Panc1 (cell line): ENCODE measurements around the gene DEPDC5. TPM values are rescaled to one million over a fixed set of nuclear protein-coding genes. Genes with fewer than 3 reads are reported as not detected.

Source experiments
- ATAC-seq: fragments of 200-7000 bp; cut with Tn5 transposase; 2 replicates; pipeline ENCODE4 v1.9.1; 2020; ENCODE audit warnings: mild to moderate bottlenecking, moderate library complexity
- BruUV-seq: library from RNA; stranded (reverse); fragments of 400-500 nt; replicated peaks from 2 replicates; lab custom pipeline; 2021; lab: Mats Ljungman, UMichigan
- CTCF ChIA-PET: fragments of 300-600 bp; sonication (Branson Sonifier 250); formaldehyde crosslinking; loops from one replicate; lab custom pipeline; 2022; ENCODE audit warnings: antibody characterized with exemption; lab: Charles Lee
- POLR2A ChIA-PET: fragments of 300-600 bp; sonication (Branson Sonifier 250); formaldehyde crosslinking; loops from one replicate; lab custom pipeline; 2022; ENCODE audit warnings: antibody characterized with exemption; lab: Charles Lee
- DNase-seq: peaks from one replicate; pipeline ENCODE4 v3.0.0-alpha.2; 2010; ENCODE audit warnings: low read depth, low spot score
- H3K27ac ChIP-seq: 2 replicates; pipeline ENCODE4 v1.5.1; 2011; ENCODE audit warnings: mild to moderate bottlenecking, low read length, inconsistent platforms
- H3K27me3 ChIP-seq: fragments of 200-500 bp; sonication (Bioruptor generic); 2 replicates; pipeline ENCODE4 v1.6.0; 2014; ENCODE audit warnings: low read length, inconsistent platforms; ENCODE audit not compliant: control insufficient read depth, insufficient read depth
- H3K36me3 ChIP-seq: fragments of 200-500 bp; sonication (Bioruptor generic); 2 replicates; pipeline ENCODE4 v1.5.1; 2014; ENCODE audit warnings: inconsistent platforms, mild to moderate bottlenecking, low read length, moderate library complexity; ENCODE audit not compliant: control insufficient read depth, insufficient read depth
- H3K4me1 ChIP-seq: 2 replicates; pipeline ENCODE4 v1.5.1; 2011; ENCODE audit warnings: inconsistent platforms, mild to moderate bottlenecking, low read length, moderate library complexity; ENCODE audit not compliant: control insufficient read depth, insufficient read depth
- H3K4me3 ChIP-seq, 2 experiments: 2 replicates each; pipeline ENCODE4 v1.5.1; 2011 to 2012; ENCODE audit warnings: low read depth in 2 of 2, low read length in 2 of 2, mild to moderate bottlenecking in 2 of 2, inconsistent platforms in 1 of 2, moderate library complexity in 1 of 2
- H3K9me3 ChIP-seq: fragments of 200-500 bp; sonication (Bioruptor generic); 2 replicates; pipeline ENCODE4 v1.5.1; 2014; ENCODE audit warnings: low read depth, mild to moderate bottlenecking, inconsistent platforms, low read length, moderate library complexity; ENCODE audit not compliant: control insufficient read depth, insufficient read depth
- CTCF ChIP-seq: fragments of 450-650 bp; IDR thresholded peaks from 2 replicates; pipeline ENCODE4 v1.5.1; 2017; ENCODE audit warnings: mild to moderate bottlenecking
- POLR2AphosphoS5 ChIP-seq: IDR thresholded peaks from 2 replicates; pipeline ENCODE4 v1.6.1; 2012; ENCODE audit warnings: mild to moderate bottlenecking, low read depth, low read length, moderate library complexity
- SIN3A ChIP-seq: IDR thresholded peaks from 2 replicates; pipeline ENCODE4 v1.6.1; 2012; ENCODE audit warnings: low read depth, mild to moderate bottlenecking, low read length, moderate library complexity, borderline replicate concordance; ENCODE audit not compliant: insufficient read depth
- TCF7L2 ChIP-seq: IDR thresholded peaks from 2 replicates; pipeline ENCODE4 v1.6.1; 2011; ENCODE audit warnings: mild to moderate bottlenecking, low read depth, low read length, inconsistent platforms
- in situ Hi-C: cut with HindIII; loops from 2 replicates; pipeline ENCODE4 v1.10.0; 2016; ENCODE audit warnings: low sequenced_read_pairs, low pct_unique_long_range_greater_than_20kb
- intact Hi-C: fragments of 100-400 bp; cut with micrococcal nuclease; formaldehyde crosslinking; loops from one replicate; pipeline ENCODE4 v1.10.0; 2022; ENCODE audit not compliant: unreplicated experiment
- total RNA-seq: library from RNA; stranded (reverse); gene quantifications from one replicate; pipeline ENCODE4 v1.2.1, GENCODE V29; 2021; ENCODE audit not compliant: unreplicated experiment
- TF ChIP-seq, protein P1 (sequence below), 2 experiments: IDR thresholded peaks; 2 replicates each; pipeline ENCODE4 v1.6.1; 2011 to 2012; ENCODE audit warnings: low read depth in 2 of 2, control low read depth in 1 of 2, low read length in 1 of 2, mild to moderate bottlenecking in 1 of 2, moderate library complexity in 1 of 2; ENCODE audit not compliant: insufficient read depth in 1 of 2

Gene DEPDC5
- total RNA-seq, 1 experiment from 2014 or later, result 20.2 TPM

GRCh38 chr22:31846161-31847115, 92.6 kb downstream of the DEPDC5 start:
- H3K4me3 ChIP-seq, result no peak overlapping the region
- no peak overlapping the region for H3K27ac ChIP-seq
- no peaks in the 10 kb centered on the region for H3K9me3 ChIP-seq
- H3K36me3 ChIP-seq, result no peaks in the 10 kb centered on the region
- intact Hi-C loops (no loop called here), in situ Hi-C loops (no loop called here)
- H3K4me1 ChIP-seq, result no peaks in the 10 kb centered on the region
- POLR2A ChIA-PET, result no interaction called here
- DNase-seq, result no peak
- no peaks in the 10 kb centered on the region for H3K27me3 ChIP-seq
- ATAC-seq, result no peak
- no TSS peak for BruUV-seq
- no peak for TF ChIP-seq POLR2AphosphoS5
- no peak for TF ChIP-seq SIN3A
- TF ChIP-seq, protein P1, sequence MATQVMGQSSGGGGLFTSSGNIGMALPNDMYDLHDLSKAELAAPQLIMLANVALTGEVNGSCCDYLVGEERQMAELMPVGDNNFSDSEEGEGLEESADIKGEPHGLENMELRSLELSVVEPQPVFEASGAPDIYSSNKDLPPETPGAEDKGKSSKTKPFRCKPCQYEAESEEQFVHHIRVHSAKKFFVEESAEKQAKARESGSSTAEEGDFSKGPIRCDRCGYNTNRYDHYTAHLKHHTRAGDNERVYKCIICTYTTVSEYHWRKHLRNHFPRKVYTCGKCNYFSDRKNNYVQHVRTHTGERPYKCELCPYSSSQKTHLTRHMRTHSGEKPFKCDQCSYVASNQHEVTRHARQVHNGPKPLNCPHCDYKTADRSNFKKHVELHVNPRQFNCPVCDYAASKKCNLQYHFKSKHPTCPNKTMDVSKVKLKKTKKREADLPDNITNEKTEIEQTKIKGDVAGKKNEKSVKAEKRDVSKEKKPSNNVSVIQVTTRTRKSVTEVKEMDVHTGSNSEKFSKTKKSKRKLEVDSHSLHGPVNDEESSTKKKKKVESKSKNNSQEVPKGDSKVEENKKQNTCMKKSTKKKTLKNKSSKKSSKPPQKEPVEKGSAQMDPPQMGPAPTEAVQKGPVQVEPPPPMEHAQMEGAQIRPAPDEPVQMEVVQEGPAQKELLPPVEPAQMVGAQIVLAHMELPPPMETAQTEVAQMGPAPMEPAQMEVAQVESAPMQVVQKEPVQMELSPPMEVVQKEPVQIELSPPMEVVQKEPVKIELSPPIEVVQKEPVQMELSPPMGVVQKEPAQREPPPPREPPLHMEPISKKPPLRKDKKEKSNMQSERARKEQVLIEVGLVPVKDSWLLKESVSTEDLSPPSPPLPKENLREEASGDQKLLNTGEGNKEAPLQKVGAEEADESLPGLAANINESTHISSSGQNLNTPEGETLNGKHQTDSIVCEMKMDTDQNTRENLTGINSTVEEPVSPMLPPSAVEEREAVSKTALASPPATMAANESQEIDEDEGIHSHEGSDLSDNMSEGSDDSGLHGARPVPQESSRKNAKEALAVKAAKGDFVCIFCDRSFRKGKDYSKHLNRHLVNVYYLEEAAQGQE (IDR thresholded peaks at IDR 0.05; ENCODE audit: insufficient read depth in 1 of 2, low read depth in 2 of 2, low read length in 1 of 2), result no peak
- TF ChIP-seq TCF7L2, result no peak
- no peak; the same call in 1 of the 2 replicates for TF ChIP-seq CTCF
- CTCF ChIA-PET, result interaction anchor here (0.6 kb wide), 1 partner anchor 449 kb away, joined by 4 read pairs; no protein-coding TSS in a partner anchor

DNA sequence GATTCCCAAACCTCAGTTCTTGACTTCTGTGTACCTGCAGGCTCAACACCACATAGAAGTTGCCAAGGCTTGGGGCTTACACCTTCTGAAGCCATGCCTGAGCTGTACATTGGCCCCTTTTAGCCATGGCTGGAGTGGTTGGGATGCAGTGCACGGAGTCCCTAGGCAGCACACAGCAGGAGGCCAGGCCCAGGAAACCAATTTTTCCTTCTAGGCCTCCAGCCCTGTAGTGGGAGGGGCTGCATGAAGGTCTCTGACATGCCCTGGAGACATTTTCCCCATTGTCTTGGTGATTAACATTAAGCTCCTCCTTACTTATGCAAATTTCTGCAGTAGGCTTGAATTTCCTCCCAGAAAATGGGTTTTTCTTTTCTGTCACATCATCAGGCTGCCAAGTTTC, 94.6 kb downstream of the DEPDC5 start:
- H3K9me3 ChIP-seq, result no peaks in the 10 kb centered on the region
- POLR2A ChIA-PET, result no interaction called here
- intact Hi-C loops, result no loop called here
- ATAC-seq, result no peak
- DNase-seq, result no peak
- no peaks in the 10 kb centered on the region for H3K4me1 ChIP-seq
- TF ChIP-seq TCF7L2 (no peak), POLR2AphosphoS5 (no peak), CTCF (no peak), SIN3A (no peak)
- TF ChIP-seq, protein P1 (IDR thresholded peaks at IDR 0.05; ENCODE audit: insufficient read depth in 1 of 2, low read depth in 2 of 2, low read length in 1 of 2), result no peak
- H3K4me3 ChIP-seq, result no peak overlapping the region
- CTCF ChIA-PET, result no interaction called here
- H3K36me3 ChIP-seq, result no peaks in the 10 kb centered on the region
- BruUV-seq, result no TSS peak
- H3K27me3 ChIP-seq, result no peaks in the 10 kb centered on the region
- in situ Hi-C loops, result no loop called here
- no peak overlapping the region for H3K27ac ChIP-seq
